Kasumi-1 (cell line): Measurements from ENCODE around the gene SPTB.

Experiments used
- DNase-seq, 2 experiments: peaks; one replicate each; lab custom pipeline; 2025; lab: John Stamatoyannopoulos, UW

Gene SPTB

GRCh38 chr14:64789696-64790095 lies 90.0 kb downstream of the SPTB start:
- no peak for DNase-seq

GRCh38 chr14:64788706-64789105 lies 91.0 kb downstream of the SPTB start:
- no peak for DNase-seq

GRCh38 chr14:64787619-64788018 lies 92.1 kb downstream of the SPTB start:
- DNase-seq: no peak

GRCh38 chr14:64786296-64787149 lies 93.2 kb downstream of the SPTB start:
- DNase-seq: no peak

GRCh38 chr14:64784006-64784405 lies 95.7 kb downstream of the SPTB start:
- no peak for DNase-seq

- DNase-seq: no peak
These were observed 97.5 kb downstream of the SPTB start for GRCh38 chr14:64782196-64782595.

- no peak for DNase-seq
These were observed 100.2 kb downstream of the SPTB start for GRCh38 chr14:64779472-64779871.

GRCh38 chr14:64778104-64778754 lies 101.5 kb downstream of the SPTB start:
- no peak for DNase-seq

GRCh38 chr14:64777461-64777860 lies 102.2 kb downstream of the SPTB start:
- DNase-seq: no peak

GRCh38 chr14:64775081-64775777 lies 104.5 kb downstream of the SPTB start:
- DNase-seq: no peak

- no peak for DNase-seq
These were observed 105.4 kb downstream of the SPTB start for GRCh38 chr14:64774272-64774671.

GRCh38 chr14:64773577-64773976 lies 106.1 kb downstream of the SPTB start:
- DNase-seq: no peak

- no peak for DNase-seq
These were observed 106.7 kb downstream of the SPTB start for GRCh38 chr14:64773046-64773445.

GRCh38 chr14:64772397-64772950 lies 107.2 kb downstream of the SPTB start:
- no peak for DNase-seq

GRCh38 chr14:64771161-64771560 lies 108.5 kb downstream of the SPTB start:
- no peak for DNase-seq

GRCh38 chr14:64770751-64771150 lies 109.0 kb downstream of the SPTB start:
- DNase-seq: no peak

GRCh38 chr14:64769096-64770020 lies 110.3 kb downstream of the SPTB start:
- no peak for DNase-seq

- DNase-seq: no peak
These were observed 111.2 kb downstream of the SPTB start for GRCh38 chr14:64768401-64769095.

- no peak for DNase-seq
These were observed 112.3 kb downstream of the SPTB start for GRCh38 chr14:64767215-64767964.
